ENCODE results near the gene ACSS1. TPM values are rescaled to one million over a fixed set of nuclear protein-coding genes. Genes with fewer than 3 reads are reported as not detected.

ACSS1 gene
- total and polyA plus RNA-seq, 2 experiments from 2014 or later, result 1.3 to 4.1 TPM

DNA sequence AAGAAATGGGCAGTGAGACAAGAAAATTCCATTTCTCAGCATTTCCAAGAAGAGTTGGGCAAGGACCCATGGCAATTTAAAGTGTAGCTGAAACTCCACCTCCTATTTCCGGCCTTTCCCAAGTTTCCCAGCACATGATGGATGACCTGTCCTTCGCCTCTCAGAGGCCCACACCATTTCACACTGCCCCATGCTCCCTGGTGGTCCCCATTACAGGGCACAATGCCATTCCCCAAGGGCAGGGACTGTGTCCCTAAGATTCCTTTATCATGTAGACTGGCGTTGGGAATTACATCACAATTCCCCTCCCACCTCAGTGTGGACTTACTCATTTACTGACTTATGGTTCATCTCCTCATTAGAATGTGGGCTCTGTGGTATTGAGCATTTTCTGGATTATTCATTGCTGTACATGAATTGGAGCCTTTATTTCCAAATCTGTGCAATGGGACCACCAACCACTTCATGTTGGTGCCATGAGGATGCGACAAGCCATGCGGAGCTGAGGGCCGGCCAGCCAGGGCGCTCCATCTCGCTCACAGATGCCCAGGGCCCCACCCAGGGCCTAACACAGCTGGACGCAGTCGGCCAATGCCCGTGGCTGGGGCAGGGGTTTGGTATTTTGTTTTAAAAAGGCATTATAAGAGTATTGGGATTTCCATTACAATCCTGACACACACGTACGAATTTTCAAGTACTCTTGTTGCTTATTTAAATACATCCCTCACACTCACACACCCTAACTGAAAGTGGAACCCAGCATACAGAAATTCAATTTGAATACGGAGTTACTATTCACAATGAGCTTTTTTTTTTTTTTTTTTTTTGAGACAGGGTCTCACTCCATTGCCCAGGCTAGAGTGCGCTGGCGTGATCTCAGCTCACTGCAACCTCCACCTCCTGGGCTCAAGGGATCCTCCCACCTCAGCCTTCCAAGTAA lies 5.4 kb downstream of the ACSS1 start:
- Histone ChIP-seq H3K4me1 (ENCODE audit: insufficient read depth) (peaks cover 8% of the 10 kb centered on the region; the same call in 1 of the 2 replicates), H2AFZ (no peak overlapping the region), H3F3A (replicated peaks; ENCODE audit: low read depth) (no peaks in the 10 kb centered on the region), H3K79me2 (replicated peaks; ENCODE audit: insufficient read depth) (no peaks in the 10 kb centered on the region), H3K36me3 (ENCODE audit: insufficient read depth) (no peaks in the 10 kb centered on the region), H3K27me3 (ENCODE audit: insufficient read depth) (peaks cover 27% of the 10 kb centered on the region), H3K4me3 (no peak overlapping the region), H3K27ac (ENCODE audit: low read depth) (no peak overlapping the region), H3K4me2 (no peak overlapping the region), H4K20me1 (replicated peaks; ENCODE audit: insufficient read depth) (no peaks in the 10 kb centered on the region), H3K9me2 (ENCODE audit: insufficient read depth) (no peaks in the 10 kb centered on the region; the same call in 1 of the 2 replicates)
- Mint-ChIP-seq H3K9me3 (no peaks in the 10 kb centered on the region), H3K4me1 (peaks cover 10% of the 10 kb centered on the region; the same call in 1 of the 3 replicates), H3K36me3 (ENCODE audit: low read depth) (no peaks in the 10 kb centered on the region), H3K4me3 (no peak overlapping the region), H3K27me3 (ENCODE audit: insufficient read depth, low read depth, poor library complexity) (peaks cover 29% of the 10 kb centered on the region), H3K27ac (no peak overlapping the region)
- DNase-seq (ENCODE audit: low spot score) (no peak), ATAC-seq (no peak)
- TF ChIP-seq, protein P1, sequence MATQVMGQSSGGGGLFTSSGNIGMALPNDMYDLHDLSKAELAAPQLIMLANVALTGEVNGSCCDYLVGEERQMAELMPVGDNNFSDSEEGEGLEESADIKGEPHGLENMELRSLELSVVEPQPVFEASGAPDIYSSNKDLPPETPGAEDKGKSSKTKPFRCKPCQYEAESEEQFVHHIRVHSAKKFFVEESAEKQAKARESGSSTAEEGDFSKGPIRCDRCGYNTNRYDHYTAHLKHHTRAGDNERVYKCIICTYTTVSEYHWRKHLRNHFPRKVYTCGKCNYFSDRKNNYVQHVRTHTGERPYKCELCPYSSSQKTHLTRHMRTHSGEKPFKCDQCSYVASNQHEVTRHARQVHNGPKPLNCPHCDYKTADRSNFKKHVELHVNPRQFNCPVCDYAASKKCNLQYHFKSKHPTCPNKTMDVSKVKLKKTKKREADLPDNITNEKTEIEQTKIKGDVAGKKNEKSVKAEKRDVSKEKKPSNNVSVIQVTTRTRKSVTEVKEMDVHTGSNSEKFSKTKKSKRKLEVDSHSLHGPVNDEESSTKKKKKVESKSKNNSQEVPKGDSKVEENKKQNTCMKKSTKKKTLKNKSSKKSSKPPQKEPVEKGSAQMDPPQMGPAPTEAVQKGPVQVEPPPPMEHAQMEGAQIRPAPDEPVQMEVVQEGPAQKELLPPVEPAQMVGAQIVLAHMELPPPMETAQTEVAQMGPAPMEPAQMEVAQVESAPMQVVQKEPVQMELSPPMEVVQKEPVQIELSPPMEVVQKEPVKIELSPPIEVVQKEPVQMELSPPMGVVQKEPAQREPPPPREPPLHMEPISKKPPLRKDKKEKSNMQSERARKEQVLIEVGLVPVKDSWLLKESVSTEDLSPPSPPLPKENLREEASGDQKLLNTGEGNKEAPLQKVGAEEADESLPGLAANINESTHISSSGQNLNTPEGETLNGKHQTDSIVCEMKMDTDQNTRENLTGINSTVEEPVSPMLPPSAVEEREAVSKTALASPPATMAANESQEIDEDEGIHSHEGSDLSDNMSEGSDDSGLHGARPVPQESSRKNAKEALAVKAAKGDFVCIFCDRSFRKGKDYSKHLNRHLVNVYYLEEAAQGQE (IDR thresholded peaks at IDR 0.05; ENCODE audit: unreplicated experiment), result no peak
- TF ChIP-seq CREB1 (CRISPR knock-in tag; IDR thresholded peaks at IDR 0.05; ENCODE audit: low read depth) (no peak), STAT1 (IDR thresholded peaks at IDR 0.05; ENCODE audit: unreplicated experiment) (no peak), NANOG (IDR thresholded peaks at IDR 0.05; ENCODE audit: borderline replicate concordance) (no peak), EZH2 (IDR thresholded peaks at IDR 0.05; ENCODE audit: low read depth, unreplicated experiment) (no peak), ZNF331 (CRISPR knock-in tag; IDR thresholded peaks at IDR 0.05; ENCODE audit: low read depth) (no peak), POLR2AphosphoS5 (IDR thresholded peaks at IDR 0.05; ENCODE audit: low read depth) (no peak), ETS1 (IDR thresholded peaks at IDR 0.05) (no peak), JUNB (IDR thresholded peaks at IDR 0.05; ENCODE audit: unreplicated experiment) (no peak), EZH2phosphoT487 (IDR thresholded peaks at IDR 0.05; ENCODE audit: unreplicated experiment) (no peak), ZNF114 (CRISPR knock-in tag; IDR thresholded peaks at IDR 0.05) (no peak)
- TF ChIP-seq, protein P2, sequence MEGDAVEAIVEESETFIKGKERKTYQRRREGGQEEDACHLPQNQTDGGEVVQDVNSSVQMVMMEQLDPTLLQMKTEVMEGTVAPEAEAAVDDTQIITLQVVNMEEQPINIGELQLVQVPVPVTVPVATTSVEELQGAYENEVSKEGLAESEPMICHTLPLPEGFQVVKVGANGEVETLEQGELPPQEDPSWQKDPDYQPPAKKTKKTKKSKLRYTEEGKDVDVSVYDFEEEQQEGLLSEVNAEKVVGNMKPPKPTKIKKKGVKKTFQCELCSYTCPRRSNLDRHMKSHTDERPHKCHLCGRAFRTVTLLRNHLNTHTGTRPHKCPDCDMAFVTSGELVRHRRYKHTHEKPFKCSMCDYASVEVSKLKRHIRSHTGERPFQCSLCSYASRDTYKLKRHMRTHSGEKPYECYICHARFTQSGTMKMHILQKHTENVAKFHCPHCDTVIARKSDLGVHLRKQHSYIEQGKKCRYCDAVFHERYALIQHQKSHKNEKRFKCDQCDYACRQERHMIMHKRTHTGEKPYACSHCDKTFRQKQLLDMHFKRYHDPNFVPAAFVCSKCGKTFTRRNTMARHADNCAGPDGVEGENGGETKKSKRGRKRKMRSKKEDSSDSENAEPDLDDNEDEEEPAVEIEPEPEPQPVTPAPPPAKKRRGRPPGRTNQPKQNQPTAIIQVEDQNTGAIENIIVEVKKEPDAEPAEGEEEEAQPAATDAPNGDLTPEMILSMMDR (conservative IDR thresholded peaks at IDR 0.05; ENCODE audit: low read depth in 2 of 2), result no peak
- TF ChIP-seq, protein P3, sequence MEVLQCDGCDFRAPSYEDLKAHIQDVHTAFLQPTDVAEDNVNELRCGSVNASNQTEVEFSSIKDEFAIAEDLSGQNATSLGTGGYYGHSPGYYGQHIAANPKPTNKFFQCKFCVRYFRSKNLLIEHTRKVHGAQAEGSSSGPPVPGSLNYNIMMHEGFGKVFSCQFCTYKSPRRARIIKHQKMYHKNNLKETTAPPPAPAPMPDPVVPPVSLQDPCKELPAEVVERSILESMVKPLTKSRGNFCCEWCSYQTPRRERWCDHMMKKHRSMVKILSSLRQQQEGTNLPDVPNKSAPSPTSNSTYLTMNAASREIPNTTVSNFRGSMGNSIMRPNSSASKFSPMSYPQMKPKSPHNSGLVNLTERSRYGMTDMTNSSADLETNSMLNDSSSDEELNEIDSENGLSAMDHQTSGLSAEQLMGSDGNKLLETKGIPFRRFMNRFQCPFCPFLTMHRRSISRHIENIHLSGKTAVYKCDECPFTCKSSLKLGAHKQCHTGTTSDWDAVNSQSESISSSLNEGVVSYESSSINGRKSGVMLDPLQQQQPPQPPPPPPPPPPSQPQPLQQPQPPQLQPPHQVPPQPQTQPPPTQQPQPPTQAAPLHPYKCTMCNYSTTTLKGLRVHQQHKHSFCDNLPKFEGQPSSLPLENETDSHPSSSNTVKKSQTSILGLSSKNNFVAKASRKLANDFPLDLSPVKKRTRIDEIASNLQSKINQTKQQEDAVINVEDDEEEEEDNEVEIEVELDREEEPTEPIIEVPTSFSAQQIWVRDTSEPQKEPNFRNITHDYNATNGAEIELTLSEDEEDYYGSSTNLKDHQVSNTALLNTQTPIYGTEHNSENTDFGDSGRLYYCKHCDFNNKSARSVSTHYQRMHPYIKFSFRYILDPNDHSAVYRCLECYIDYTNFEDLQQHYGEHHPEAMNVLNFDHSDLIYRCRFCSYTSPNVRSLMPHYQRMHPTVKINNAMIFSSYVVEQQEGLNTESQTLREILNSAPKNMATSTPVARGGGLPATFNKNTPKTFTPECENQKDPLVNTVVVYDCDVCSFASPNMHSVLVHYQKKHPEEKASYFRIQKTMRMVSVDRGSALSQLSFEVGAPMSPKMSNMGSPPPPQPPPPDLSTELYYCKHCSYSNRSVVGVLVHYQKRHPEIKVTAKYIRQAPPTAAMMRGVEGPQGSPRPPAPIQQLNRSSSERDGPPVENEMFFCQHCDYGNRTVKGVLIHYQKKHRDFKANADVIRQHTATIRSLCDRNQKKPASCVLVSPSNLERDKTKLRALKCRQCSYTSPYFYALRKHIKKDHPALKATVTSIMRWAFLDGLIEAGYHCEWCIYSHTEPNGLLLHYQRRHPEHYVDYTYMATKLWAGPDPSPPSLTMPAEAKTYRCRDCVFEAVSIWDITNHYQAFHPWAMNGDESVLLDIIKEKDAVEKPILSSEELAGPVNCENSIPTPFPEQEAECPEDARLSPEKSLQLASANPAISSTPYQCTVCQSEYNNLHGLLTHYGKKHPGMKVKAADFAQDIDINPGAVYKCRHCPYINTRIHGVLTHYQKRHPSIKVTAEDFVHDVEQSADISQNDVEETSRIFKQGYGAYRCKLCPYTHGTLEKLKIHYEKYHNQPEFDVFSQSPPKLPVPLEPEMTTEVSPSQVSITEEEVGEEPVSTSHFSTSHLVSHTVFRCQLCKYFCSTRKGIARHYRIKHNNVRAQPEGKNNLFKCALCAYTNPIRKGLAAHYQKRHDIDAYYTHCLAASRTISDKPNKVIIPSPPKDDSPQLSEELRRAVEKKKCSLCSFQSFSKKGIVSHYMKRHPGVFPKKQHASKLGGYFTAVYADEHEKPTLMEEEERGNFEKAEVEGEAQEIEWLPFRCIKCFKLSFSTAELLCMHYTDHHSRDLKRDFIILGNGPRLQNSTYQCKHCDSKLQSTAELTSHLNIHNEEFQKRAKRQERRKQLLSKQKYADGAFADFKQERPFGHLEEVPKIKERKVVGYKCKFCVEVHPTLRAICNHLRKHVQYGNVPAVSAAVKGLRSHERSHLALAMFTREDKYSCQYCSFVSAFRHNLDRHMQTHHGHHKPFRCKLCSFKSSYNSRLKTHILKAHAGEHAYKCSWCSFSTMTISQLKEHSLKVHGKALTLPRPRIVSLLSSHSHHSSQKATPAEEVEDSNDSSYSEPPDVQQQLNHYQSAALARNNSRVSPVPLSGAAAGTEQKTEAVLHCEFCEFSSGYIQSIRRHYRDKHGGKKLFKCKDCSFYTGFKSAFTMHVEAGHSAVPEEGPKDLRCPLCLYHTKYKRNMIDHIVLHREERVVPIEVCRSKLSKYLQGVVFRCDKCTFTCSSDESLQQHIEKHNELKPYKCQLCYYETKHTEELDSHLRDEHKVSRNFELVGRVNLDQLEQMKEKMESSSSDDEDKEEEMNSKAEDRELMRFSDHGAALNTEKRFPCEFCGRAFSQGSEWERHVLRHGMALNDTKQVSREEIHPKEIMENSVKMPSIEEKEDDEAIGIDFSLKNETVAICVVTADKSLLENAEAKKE (CRISPR knock-in tag; IDR thresholded peaks at IDR 0.05), result no peak
